ENCODE data around the gene CCDC28B. TPM values are rescaled to one million over a fixed set of nuclear protein-coding genes. Genes with fewer than 3 reads are reported as not detected.

The CCDC28B gene
- total RNA-seq, 1 donor from 2014 or later, result 29.7 TPM

GRCh38 chr1:32239337-32239736 is 38.9 kb downstream of the CCDC28B start:
- Mint-ChIP-seq H3K4me3 (ENCODE audit: unreplicated experiment) (peak overlapping the region; percentile 89), H3K27me3 (ENCODE audit: low read depth) (no peaks in the 10 kb centered on the region), H3K27ac (ENCODE audit: unreplicated experiment) (peak overlapping the region; percentile 28)

GRCh38 chr1:32239790-32240139 is 39.4 kb downstream of the CCDC28B start:
- H3K4me3 Mint-ChIP-seq (ENCODE audit: unreplicated experiment), result peak overlapping the region; percentile 89
- TF ChIP-seq CTCF (IDR thresholded peaks at IDR 0.05), result no peak
- DNase-seq (ENCODE audit: low spot score), result no peak
- H3K27me3 Mint-ChIP-seq (ENCODE audit: low read depth), result no peaks in the 10 kb centered on the region
- no peaks in the 10 kb centered on the region for H3K9me3 Mint-ChIP-seq (ENCODE audit: low read depth)
- no peaks in the 10 kb centered on the region for H3K36me3 Mint-ChIP-seq (ENCODE audit: low read depth)
- H3K27ac Mint-ChIP-seq (ENCODE audit: unreplicated experiment), result peak overlapping the region; percentile 63
- H3K4me1 Mint-ChIP-seq (ENCODE audit: low read depth), result peaks cover 38% of the 10 kb centered on the region

More at GRCh38 chr1:32239337-32239736, 38.9 kb downstream of the CCDC28B start:
- no peak for TF ChIP-seq CTCF (IDR thresholded peaks at IDR 0.05)
- DNase-seq (ENCODE audit: low spot score), result no peak
- Mint-ChIP-seq H3K4me1 (ENCODE audit: low read depth) (peaks cover 38% of the 10 kb centered on the region), H3K36me3 (ENCODE audit: low read depth) (no peaks in the 10 kb centered on the region), H3K9me3 (ENCODE audit: low read depth) (no peaks in the 10 kb centered on the region)

- DNase-seq (ENCODE audit: low spot score), result no peak
- H3K27ac Mint-ChIP-seq (ENCODE audit: unreplicated experiment), result peak overlapping the region; percentile 94
- no peaks in the 10 kb centered on the region for H3K9me3 Mint-ChIP-seq (ENCODE audit: low read depth)
- H3K36me3 Mint-ChIP-seq (ENCODE audit: low read depth), result no peaks in the 10 kb centered on the region
- H3K4me3 Mint-ChIP-seq (ENCODE audit: unreplicated experiment), result peak overlapping the region; percentile 89
- peak; percentile 60 for TF ChIP-seq CTCF (IDR thresholded peaks at IDR 0.05)
- H3K4me1 Mint-ChIP-seq (ENCODE audit: low read depth), result peaks cover 38% of the 10 kb centered on the region
- no peaks in the 10 kb centered on the region for H3K27me3 Mint-ChIP-seq (ENCODE audit: low read depth)
These were observed 40.0 kb downstream of the CCDC28B start for GRCh38 chr1:32240140-32240951.

GRCh38 chr1:32241001-32241763 is 40.8 kb downstream of the CCDC28B start:
- Mint-ChIP-seq H3K9me3 (ENCODE audit: low read depth) (no peaks in the 10 kb centered on the region), H3K27me3 (ENCODE audit: low read depth) (no peaks in the 10 kb centered on the region), H3K27ac (ENCODE audit: unreplicated experiment) (peak overlapping the region; percentile 94), H3K4me3 (ENCODE audit: unreplicated experiment) (peak overlapping the region; percentile 89), H3K4me1 (ENCODE audit: low read depth) (peaks cover 35% of the 10 kb centered on the region), H3K36me3 (ENCODE audit: low read depth) (no peaks in the 10 kb centered on the region)
- no peak for DNase-seq (ENCODE audit: low spot score)
- peak; percentile 46 for TF ChIP-seq CTCF (IDR thresholded peaks at IDR 0.05)

GRCh38 chr1:32242341-32242851 is 42.0 kb downstream of the CCDC28B start:
- H3K9me3 Mint-ChIP-seq (ENCODE audit: low read depth), result no peaks in the 10 kb centered on the region
- H3K4me1 Mint-ChIP-seq (ENCODE audit: low read depth), result peaks cover 45% of the 10 kb centered on the region
- no peak for DNase-seq (ENCODE audit: low spot score)
- H3K27me3 Mint-ChIP-seq (ENCODE audit: low read depth), result no peaks in the 10 kb centered on the region
- no peak for TF ChIP-seq CTCF (IDR thresholded peaks at IDR 0.05)
- peak overlapping the region; percentile 46 for H3K4me3 Mint-ChIP-seq (ENCODE audit: unreplicated experiment)
- H3K36me3 Mint-ChIP-seq (ENCODE audit: low read depth), result no peaks in the 10 kb centered on the region
- H3K27ac Mint-ChIP-seq (ENCODE audit: unreplicated experiment), result no peak overlapping the region
